Peyer's patch (tissue), 4 donors: ENCODE results near the gene SNRPA1. TPM values are rescaled to one million over a fixed set of nuclear protein-coding genes. Genes with fewer than 3 reads are reported as not detected.
A peak's percentile ranks its signal among the peaks of the same experiment; 100 is the strongest.

ENCODE experiments used
- DNase-seq, 3 donors: peaks; one replicate each; pipeline ENCODE4 v3.0.0-alpha.2; 2017 to 2019
- H3K27ac ChIP-seq, 4 donors: fragments of 200-600 bp; sonication (generic); one replicate each; pipeline ENCODE4 v1.5.1; 2016 to 2019
- H3K27me3 ChIP-seq, 2 donors: fragments of 200-600 bp; sonication (generic); one replicate each; pipeline ENCODE4 v1.5.1; 2019
- H3K36me3 ChIP-seq, 3 donors: fragments of 200-600 bp; sonication (generic); one replicate each; pipeline ENCODE4 v1.5.1; 2016 to 2019
- H3K4me1 ChIP-seq, 4 donors: fragments of 200-600 bp; sonication (generic); one replicate each; pipeline ENCODE4 v1.5.1; 2016 to 2019
- H3K4me3 ChIP-seq, 4 donors: fragments of 200-600 bp; sonication (generic); 1 replicate in 3 of 4; 2 replicates in 1 of 4; pipeline ENCODE4 v1.5.1; 2016 to 2019; ENCODE audit warnings: mild to moderate bottlenecking in 1 of 4
- H3K9me3 ChIP-seq, 4 donors: fragments of 200-600 bp; sonication (generic); one replicate each; pipeline ENCODE4 v1.5.1; 2016 to 2019; ENCODE audit warnings: mild to moderate bottlenecking in 1 of 4
- CTCF ChIP-seq, 6 experiments: fragments of 450-650 bp in 4 of 6; fragments of 200-600 bp in 2 of 6; sonication (generic) in 1 of 6; IDR thresholded peaks; one replicate each; pipeline ENCODE4 v1.5.1; 2017 to 2019; ENCODE audit warnings: antibody characterized with exemption in 6 of 6, mild to moderate bottlenecking in 3 of 6, moderate library complexity in 1 of 6
- POLR2A ChIP-seq, 2 donors: fragments of 450-650 bp; IDR thresholded peaks; one replicate each; pipeline ENCODE4 v1.5.1; 2017; ENCODE audit warnings: antibody characterized with exemption in 2 of 2, mild to moderate bottlenecking in 2 of 2, moderate library complexity in 2 of 2
- total RNA-seq, 4 donors: library from RNA; depleted of rRNA; stranded (reverse); fragments of >200 nt; gene quantifications; one replicate each; pipeline ENCODE4 v1.1.0, GENCODE V29; 2016

Gene SNRPA1
- total RNA-seq, 4 donors from 2014 or later: 36.4 to 80.0 (median 50.4) TPM

GRCh38 chr15:101242160-101242998 is 52.7 kb downstream of the SNRPA1 start:
- H3K27me3 ChIP-seq: no peaks in the 10 kb centered on the region

GRCh38 chr15:101240358-101240757 is 54.7 kb downstream of the SNRPA1 start:
- Histone ChIP-seq H3K36me3 (no peaks in the 10 kb centered on the region), H3K27ac (peak overlapping the region in 2 of 4 donors; percentile 3 to 40), H3K4me1 (peaks cover 0 to 47% (median 5%) of the 10 kb centered on the region in 4 donors), H3K27me3 (no peaks in the 10 kb centered on the region), H3K9me3 (no peaks in the 10 kb centered on the region), H3K4me3 (no peak overlapping the region)
- DNase-seq: no peak
- TF ChIP-seq POLR2A (IDR thresholded peaks at IDR 0.05) (no peak), CTCF (IDR thresholded peaks at IDR 0.05) (no peak)

More at GRCh38 chr15:101242160-101242998, 52.7 kb downstream of the SNRPA1 start:
- DNase-seq: peak in 2 of 3 donors; percentile 64 to 80
- no peaks in the 10 kb centered on the region for H3K9me3 ChIP-seq
- peaks cover 0 to 58% (median 9%) of the 10 kb centered on the region in 4 donors for H3K4me1 ChIP-seq
- H3K36me3 ChIP-seq: no peaks in the 10 kb centered on the region
- TF ChIP-seq CTCF (IDR thresholded peaks at IDR 0.05) (no peak), POLR2A (IDR thresholded peaks at IDR 0.05) (no peak)
- peak overlapping the region in 1 of 4 donors; percentile 28 for H3K4me3 ChIP-seq
- H3K27ac ChIP-seq: peak overlapping the region in 3 of 4 donors; percentile 58 to 76 (median 68)

- Histone ChIP-seq H3K36me3 (no peaks in the 10 kb centered on the region), H3K4me3 (peak overlapping the region in 1 of 4 donors; percentile 18), H3K27me3 (no peaks in the 10 kb centered on the region), H3K27ac (peak overlapping the region in 3 of 4 donors; percentile 3 to 51 (median 40)), H3K4me1 (peaks cover 0 to 41% (median 5%) of the 10 kb centered on the region in 4 donors), H3K9me3 (no peaks in the 10 kb centered on the region)
- DNase-seq: no peak
- TF ChIP-seq POLR2A (IDR thresholded peaks at IDR 0.05): no peak
- no peak for TF ChIP-seq CTCF (IDR thresholded peaks at IDR 0.05)
Measured at GRCh38 chr15:101239724-101240136, 55.3 kb downstream of the SNRPA1 start.

- H3K4me1 ChIP-seq: peaks cover 0 to 23% (median 5%) of the 10 kb centered on the region in 4 donors
- no peaks in the 10 kb centered on the region for H3K36me3 ChIP-seq
- no peaks in the 10 kb centered on the region for H3K27me3 ChIP-seq
- H3K9me3 ChIP-seq: no peaks in the 10 kb centered on the region
- no peak for DNase-seq
- H3K4me3 ChIP-seq: no peak overlapping the region
- TF ChIP-seq POLR2A (IDR thresholded peaks at IDR 0.05) (no peak), CTCF (IDR thresholded peaks at IDR 0.05) (no peak)
- no peak overlapping the region for H3K27ac ChIP-seq
Measured at GRCh38 chr15:101237251-101237650, 57.8 kb downstream of the SNRPA1 start.

- H3K4me3 ChIP-seq: no peak overlapping the region
- peaks cover 0 to 5% (median 0%) of the 10 kb centered on the region in 4 donors for H3K4me1 ChIP-seq
- no peaks in the 10 kb centered on the region for H3K9me3 ChIP-seq
- TF ChIP-seq CTCF (IDR thresholded peaks at IDR 0.05) (no peak), POLR2A (IDR thresholded peaks at IDR 0.05) (no peak)
- no peak overlapping the region for H3K27ac ChIP-seq
- no peaks in the 10 kb centered on the region for H3K36me3 ChIP-seq
- no peak for DNase-seq
- no peaks in the 10 kb centered on the region for H3K27me3 ChIP-seq
Measured at GRCh38 chr15:101233651-101234280, 61.3 kb downstream of the SNRPA1 start.
